Body of pancreas (tissue), 4 donors: ENCODE results near the gene CFAP45.

Experiments used
- POLR2A ChIP-seq, 3 donors: fragments of 450-650 bp; IDR thresholded peaks; one replicate each; pipeline ENCODE4 v1.6.1; 2016; ENCODE audit warnings: antibody characterized with exemption in 3 of 3, mild to moderate bottlenecking in 2 of 3
- TF ChIP-seq, protein P1 (sequence below), 7 experiments: fragments of 450-650 bp in 4 of 7; fragments of 200-600 bp in 3 of 7; sonication (generic) in 3 of 7; IDR thresholded peaks; one replicate each; pipeline ENCODE4 v1.5.1; 2016 to 2019; ENCODE audit warnings: antibody characterized with exemption in 7 of 7

DNA sequence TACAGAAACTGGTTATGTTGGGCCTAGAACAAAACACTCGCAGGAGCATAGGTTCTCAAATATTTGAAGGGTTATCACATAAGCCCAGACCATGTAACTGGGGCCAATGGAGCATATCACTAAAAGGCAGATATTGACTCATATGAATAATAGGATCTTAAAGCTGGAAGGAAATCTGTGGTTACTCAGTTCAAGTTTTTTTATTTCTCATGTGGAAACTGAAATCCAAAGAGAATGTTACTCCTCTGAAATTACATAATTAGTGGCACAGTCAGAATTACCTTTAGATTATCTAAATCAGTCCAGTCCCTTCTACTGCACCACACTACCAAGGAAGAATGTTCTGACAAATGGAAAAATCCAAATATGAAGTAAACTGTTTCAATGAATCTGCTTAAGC, 61.2 kb downstream of the CFAP45 start:
- TF ChIP-seq POLR2A (IDR thresholded peaks at IDR 0.05): no peak
- TF ChIP-seq, protein P1, sequence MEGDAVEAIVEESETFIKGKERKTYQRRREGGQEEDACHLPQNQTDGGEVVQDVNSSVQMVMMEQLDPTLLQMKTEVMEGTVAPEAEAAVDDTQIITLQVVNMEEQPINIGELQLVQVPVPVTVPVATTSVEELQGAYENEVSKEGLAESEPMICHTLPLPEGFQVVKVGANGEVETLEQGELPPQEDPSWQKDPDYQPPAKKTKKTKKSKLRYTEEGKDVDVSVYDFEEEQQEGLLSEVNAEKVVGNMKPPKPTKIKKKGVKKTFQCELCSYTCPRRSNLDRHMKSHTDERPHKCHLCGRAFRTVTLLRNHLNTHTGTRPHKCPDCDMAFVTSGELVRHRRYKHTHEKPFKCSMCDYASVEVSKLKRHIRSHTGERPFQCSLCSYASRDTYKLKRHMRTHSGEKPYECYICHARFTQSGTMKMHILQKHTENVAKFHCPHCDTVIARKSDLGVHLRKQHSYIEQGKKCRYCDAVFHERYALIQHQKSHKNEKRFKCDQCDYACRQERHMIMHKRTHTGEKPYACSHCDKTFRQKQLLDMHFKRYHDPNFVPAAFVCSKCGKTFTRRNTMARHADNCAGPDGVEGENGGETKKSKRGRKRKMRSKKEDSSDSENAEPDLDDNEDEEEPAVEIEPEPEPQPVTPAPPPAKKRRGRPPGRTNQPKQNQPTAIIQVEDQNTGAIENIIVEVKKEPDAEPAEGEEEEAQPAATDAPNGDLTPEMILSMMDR (IDR thresholded peaks at IDR 0.05): no peak
